GF-D8 (cell line): Measurements from ENCODE around the gene CNTN5.
"Not testable (repeated sequence)": the region's sequence is repeated elsewhere in the genome, so short reads cannot be mapped to it uniquely, and the experiment has no call there.

ENCODE experiments used
- DNase-seq: peaks from one replicate; lab custom pipeline; 2025; lab: John Stamatoyannopoulos, UW

CNTN5 gene

DNA sequence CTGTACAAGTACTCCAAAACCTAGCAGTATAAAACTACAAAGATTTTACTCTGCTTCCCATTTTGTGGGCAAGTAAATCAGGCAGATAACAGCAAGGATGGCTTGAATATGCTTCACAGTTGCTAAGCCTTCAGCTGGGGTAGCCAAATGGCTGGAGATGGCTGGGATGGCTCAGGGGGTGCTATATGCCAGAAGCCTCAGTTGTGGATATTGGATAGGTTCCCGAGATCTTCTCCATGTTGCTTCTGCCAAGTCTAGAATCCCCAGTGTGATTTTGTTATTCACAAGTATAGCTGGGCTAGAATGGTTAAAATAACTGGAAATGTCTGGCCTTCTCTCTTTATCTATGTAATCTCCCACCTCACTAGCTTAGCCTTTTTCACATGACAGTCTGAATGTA, 1194.0 kb downstream of the CNTN5 start:
- no peak for DNase-seq

DNA sequence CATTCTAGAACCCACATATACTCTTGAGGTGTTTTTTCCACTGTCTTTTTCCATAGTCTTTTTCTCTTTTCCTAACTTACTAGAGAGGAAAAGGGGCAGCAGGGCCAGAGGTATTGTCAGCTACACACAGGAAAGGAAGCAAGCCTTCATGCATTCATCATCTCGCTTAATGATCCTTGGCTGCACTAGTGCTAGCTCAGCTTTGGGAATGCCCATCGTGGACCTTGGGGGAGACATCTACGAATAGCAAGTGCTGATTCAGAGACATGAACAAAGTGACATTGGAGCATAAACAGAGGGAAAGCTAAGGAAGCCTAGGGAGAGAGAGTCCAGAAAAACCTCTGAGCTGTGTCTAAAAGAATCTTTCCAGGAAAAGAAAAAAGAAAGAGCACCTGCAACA, 1200.1 kb downstream of the CNTN5 start:
- DNase-seq, result no peak

DNA sequence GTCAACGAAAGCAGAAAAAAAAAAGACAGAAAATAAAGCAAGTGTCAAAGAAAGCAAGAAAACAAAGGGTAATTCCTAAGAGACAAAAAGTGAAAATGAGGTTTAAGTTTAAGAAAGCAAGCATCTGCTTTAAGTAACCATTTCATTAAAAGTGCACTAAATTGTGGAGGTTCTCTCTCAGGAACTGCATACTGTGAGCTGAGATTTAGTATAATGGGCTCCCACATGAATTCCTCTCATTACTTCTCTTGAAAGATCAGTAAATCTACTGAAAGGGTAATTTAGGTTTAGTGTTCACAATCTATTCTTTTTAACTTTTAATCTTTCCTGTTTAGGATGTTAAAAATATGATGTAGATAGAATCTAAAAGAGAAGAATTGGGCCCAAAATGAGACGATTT, 1201.0 kb downstream of the CNTN5 start:
- DNase-seq, result no peak

DNA sequence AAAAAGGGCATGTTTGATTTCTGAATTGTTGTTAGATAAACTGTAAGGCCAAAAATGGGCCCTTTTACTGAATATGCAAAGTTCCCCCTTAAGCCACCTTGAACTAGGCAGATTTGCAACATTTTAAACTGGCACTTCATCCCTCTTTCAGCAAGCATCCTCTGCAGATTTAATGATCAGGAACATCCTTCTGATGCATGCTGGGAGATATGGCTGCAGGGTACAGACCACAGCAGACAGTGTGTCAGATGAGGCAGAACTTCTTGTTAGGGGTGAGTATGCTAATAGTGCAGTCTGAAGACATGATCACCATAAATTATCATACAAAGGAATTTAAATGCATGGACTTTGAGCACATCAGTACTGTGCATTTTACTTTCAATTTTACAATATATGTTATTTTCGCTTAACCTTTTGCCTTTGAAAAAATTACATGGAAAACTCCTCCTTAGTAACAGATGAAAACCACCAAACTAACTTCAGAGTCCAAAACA, 1203.8 kb downstream of the CNTN5 start:
- DNase-seq, result no peak

DNA sequence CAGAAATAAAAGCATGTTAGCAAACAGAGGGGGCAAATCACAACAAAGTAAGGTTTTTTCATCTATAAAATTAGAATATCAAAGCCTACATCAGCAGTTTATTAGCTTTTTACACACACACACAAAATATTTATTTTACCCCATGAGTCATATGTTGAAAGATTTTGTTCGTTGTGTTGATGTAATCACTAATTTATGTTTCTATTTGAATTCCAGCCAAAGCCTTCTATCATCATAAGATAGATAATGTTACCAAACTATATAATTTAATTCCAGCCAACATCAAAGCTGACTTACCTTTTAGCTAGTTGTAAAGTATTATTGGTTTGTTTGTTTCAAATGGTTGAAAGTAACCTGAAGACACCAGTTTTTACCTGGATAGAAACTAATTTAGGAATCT, 1208.3 kb downstream of the CNTN5 start:
- no peak for DNase-seq

DNA sequence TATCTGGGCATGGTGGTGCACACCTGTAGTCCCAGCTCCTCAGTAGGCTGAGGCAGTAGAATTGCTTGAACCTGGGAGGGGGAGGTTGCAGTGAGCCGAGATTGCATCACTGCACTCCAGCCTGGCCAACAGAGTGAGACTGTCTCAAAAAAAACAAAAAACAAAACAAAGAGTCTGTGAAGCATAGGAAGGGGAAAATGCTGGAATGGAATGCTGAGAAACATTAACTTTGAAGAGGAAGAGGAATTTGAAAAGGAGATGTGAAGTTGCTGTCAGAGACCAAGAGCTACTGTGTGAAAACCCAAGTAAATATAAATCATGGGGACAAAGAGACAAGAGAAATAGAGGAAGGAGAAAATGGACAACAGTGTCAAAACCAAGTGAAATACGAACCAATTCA, 1211.3 kb downstream of the CNTN5 start:
- DNase-seq, result no peak

DNA sequence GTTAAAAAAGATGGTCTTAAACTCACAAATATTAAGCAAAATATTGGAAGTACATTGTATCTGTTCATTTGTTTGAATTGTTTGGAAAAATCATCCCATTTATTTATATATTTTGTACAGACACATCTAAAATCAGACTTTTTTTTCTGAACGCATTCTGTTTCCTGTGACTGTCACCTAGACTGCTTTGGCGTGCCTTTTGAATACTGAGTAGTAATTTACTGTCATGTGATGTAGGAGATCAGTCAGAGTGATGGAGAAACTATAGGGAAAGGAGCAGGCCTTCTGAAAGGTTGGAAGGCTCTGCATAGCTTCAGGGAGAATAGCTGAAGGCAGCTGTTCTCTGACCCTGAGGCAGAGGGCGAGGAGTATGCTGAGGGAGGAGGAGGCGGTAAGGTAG, 1214.3 kb downstream of the CNTN5 start:
- DNase-seq, result no peak

DNA sequence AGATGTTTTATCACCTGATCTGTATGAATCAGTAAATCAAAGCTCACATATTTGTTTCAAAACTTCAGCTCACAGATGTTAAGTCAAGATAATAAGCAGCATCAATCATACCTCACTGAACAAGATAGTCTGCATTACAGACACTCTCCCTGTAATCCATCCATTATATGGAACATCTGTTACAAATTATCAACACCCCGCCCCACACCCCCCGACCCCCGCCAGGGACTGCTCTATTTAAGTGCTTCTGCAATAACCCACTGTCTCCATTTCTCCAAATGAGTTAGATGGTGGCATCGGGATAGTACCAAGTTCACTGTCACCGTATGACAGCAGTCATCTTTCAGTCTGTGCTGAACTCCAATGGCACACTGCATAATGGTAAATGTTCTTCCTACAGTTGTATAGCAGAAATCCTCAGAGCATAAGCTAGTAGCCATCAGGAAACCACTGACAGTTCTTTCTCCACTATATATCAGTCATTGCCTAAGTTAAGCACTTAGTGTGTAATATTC, 1219.3 kb downstream of the CNTN5 start:
- DNase-seq, result no peak

DNA sequence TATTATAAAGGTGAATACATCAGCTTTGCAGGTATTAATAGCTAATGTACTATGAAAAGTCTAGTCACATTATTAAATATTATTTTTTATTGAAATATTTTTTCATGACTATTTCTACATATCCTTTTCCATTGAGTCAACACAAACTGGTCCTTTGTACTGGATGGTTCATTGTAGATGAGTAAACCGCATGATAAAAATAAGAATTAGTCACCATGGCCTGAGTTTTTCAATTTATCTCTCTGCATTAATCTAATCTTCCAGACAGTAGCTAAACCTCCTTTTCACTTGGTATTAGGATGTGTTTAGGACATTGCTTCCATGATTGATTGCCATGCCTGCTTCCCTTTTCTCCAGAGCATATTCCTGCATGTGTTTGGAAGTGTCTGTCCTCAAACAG, 1227.0 kb downstream of the CNTN5 start:
- DNase-seq, result no peak

DNA sequence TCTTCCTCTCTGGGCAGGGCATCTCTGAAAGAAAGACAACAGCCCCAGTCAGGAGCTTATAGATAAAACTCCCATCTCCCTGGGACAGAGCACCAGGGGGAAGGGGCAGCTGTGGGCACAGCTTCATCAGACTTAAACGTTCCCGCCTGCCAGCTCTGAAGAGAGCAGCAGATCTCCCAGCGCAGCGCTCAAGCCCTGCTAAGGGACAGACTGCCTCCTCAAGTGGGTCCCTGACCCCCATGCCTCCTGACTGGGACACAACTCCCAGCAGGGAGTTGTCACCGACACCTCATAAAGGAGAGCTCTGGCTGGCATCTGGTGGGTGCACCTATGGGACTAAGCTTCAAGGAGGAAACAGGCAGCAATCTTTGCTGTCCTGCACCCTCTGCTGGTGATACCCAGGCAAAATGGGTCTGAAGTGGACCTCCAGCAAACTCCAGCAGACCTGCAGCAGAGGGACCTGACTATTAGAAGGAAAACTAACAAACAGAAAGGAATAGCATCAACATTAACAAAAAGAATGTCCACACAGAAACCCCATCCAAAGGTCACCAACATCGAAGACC, 1236.6 kb downstream of the CNTN5 start:
- DNase-seq, result not testable (repeated sequence)

DNA sequence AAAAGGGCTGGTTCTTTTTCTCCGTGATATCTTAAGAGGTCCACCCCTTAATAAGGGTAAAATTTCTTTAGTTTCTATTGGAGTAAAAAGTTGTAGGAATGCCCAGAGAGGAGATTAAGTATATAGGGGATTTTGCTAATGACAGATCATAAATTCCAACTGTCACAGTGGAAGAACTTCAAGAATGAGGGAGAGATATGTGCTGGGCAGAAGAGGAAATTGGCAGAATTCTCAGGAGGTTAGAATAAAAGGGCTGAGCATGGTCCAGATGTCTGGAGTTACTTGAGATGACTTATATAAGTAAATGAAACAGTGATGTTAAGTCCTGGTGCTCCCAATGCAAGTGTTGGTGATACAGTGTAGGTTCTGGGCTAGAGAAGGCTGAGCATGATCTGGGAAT, 1248.8 kb downstream of the CNTN5 start:
- no peak for DNase-seq

DNA sequence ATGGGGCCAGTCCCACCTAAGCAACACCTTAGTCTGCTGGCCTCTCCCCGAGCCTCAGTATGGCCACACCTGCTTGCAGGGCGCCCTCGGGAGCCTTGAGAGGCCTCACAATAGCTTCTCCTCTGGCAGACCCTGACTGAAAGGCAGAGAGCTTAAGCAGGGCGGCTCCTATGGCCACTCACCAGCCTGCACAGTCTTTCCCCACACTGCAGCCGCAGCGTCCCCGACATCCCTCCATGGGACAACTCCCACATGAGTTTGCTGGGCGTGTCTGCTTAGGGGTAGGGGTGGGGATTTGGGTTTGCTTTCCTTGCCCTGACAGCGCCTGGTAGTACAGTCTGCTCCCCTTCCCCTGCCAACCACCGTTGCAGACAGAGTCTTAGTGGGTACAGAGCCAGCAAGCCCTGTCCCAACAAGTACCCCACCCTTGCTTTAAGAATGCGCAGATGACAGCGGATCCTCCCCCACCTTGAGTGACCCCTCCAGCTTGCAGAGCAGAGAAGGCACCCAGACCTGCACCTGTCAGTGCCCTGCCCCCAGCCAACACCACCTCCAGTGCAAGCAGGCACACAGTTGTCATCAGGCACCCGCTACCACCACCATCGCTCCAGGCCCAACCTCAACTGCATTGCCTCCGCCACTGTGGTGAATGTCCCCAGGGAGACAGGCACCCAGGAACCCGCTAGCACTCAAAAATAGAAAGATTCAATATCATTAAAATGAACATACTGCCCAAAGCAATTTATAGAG, 1252.5 kb downstream of the CNTN5 start:
- no peak for DNase-seq

DNA sequence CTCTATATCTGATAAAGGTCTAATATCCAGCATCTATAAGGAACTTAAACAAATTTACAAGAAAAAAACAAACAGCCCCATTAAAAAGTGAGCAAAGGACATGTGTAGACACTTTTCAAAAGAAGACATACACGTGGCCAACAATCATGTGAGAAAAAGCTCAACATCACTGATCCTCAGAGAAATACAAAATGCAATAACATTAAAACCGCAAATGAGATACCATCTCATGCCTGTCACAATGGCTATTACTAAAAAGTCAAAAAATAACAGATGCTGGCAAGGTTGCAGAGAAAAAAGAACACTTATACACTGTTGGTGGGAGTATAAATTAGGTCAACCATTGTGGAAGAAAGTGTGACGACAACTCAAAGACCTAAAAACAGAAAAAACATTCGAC, 1253.7 kb downstream of the CNTN5 start:
- not testable (repeated sequence) for DNase-seq

DNA sequence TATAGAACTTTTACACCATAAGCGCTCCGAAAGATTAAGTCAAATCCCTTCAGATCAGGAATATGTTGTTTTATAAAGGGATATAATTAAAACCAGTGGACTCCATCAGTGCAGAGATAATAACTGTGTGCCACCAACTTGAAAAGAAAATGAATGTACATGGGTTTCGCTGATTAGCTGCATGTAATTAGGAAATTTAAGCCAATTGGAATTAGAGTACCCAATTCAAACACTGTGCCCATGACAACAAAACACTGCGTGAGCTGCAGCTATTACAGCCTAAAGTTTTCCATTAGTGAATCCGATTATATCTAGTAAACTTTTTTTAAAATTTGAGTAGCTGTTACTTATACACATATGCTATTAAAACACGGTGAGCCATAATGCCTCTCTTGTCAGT, 1274.0 kb downstream of the CNTN5 start:
- DNase-seq, result no peak

DNA sequence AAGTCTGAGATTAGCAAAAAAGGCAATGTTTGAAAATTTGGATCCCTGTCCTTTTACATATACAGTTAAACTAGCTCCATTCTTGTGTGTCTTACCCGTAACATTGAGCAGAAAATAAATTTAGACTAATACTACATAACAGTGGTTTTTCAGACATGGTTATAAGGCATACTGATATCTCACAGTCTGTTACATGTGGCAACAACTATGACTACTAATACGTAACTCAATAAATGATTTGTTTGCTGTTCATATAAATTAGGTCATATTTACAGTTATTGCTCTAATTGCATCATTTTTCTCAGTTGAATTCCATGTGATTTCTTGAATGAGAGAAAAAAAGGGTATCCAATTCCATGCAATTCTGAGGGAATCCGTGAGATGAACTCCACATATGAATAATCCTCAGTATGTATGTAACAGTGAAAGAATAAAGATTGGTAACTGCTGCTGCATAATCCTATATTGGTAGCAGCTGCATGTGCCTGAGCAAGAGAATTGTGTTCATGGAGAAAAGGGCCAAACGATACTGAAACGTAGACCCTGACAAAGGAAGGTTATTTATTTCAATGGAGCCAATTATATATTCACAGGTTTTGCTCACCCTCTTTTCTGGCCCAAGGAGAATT, 1275.4 kb downstream of the CNTN5 start:
- no peak for DNase-seq

DNA sequence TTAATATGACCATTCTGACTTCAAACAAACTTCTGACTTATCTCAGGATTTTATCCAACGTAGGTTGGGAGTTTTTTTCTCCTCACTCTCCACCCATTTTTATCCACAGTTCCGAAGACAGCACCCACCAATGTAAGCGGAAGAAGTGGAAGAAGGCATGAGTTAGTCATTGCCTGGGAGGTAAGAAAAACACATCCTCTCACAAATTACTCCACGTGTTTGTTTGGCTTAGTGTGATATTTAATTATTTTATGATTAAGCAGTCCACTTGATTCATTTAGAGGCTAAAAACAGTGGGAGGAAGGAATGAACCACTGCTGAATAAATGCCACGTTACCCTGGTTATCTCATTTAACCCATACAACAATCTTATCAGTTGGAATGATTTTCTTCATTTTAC, 1276.8 kb downstream of the CNTN5 start:
- no peak for DNase-seq

DNA sequence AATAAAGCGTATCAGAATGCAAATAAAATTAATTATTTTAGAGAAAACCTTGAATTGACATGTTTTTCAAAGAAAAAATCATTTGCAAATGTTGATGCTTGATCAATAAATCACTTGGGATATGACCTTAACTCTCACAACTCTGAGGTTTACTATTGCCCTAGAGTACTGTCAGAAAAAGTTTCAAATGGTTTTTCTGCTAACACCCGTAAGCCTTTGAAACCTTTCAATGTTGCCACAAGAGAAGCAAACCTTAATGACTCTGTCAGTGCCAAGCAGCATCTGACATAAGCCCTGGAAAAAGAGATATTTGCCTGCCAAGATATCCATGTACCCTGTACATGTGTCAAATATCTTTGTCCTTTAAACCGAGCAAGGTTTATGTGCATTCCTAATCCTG, 1282.1 kb downstream of the CNTN5 start:
- no peak for DNase-seq

DNA sequence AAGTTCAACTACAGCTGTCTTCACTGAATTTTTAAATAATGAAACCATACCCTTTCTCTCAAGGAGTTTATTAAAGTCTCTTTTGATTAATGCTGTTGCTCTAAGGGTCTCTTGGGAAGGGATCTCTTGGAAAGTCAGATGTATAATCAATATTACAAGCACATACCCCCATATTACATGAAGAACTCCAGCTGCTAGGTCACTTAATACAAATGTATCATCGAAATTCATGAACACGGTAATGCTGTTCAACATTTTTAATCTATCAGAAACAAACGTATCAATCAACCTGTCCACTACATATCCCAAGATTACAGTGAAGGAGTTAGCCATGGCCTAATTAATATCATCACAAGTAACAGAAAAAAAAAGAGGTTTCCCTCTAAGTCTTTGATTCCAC, 1283.1 kb downstream of the CNTN5 start:
- no peak for DNase-seq

DNA sequence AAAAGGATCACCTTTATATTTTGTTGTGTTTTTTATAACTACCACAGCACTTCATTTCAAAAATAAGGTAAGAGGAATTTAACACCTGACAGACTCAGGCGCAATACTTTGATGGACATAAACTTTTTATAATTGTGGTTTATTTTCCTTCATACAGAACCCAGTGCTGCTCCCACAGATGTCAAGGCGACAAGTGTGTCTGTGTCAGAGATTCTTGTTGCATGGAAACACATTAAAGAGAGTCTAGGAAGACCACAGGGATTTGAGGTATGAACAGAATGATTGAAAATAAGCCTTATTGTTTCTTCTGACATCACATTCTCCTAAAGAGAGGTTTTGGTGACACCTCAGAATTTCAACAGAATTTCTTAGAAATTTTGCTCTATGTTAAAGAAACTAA, 1287.5 kb downstream of the CNTN5 start:
- DNase-seq, result no peak

DNA sequence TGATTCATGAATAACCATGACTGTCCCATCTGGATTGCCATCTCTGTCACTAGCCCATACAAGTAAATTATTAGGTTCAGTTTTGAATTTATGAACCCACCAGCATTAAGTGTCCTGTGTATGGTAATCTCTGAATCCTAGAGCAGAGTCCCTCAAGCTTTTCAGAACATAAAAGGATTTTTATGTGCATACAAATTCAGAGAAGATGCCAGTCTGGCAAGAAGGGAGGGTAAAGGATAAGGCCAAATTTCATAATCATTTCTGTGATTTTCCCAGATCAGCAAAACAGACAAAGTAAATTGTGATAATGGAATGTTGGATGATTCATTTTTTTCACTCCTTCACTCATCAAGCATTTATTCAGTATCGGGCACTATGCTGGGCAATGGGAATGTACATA, 1295.2 kb downstream of the CNTN5 start:
- no peak for DNase-seq

DNA sequence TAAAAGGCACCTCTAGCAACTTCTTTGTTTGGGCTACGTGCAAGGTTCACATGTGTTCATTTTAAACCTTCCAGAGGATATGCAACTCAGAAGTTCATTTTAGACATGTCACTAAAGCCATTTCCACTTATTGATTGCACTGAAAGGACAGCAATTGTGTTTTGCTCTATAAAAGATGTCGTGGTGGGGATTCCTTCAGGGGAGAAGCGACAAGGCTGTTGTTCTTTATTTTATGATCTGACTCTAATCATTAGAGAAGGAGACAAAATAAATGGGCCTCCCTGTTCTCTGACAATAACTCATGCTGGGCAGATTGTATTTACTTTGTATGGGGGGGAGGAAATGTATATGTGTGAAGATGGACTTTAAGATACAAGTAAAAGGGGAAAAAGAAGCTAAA, 1296.2 kb downstream of the CNTN5 start:
- DNase-seq, result no peak

DNA sequence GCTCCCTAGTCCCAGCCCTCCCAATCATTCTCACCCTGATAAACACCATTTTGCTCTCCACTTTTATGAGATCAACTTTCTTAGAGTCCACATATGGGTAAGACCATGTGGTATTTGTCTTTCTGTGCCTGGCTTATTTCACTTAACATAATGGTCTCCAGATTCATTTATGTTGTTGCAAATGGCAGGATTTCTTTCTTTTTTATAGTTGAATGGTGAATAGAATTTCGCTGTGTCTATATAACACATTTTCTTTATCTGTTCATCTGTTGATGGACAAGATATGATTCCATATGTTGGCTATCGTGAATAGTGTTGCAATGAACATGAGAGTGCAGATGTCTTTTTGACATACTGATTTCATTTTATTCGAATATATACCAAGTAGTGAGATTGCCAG, 1298.9 kb downstream of the CNTN5 start:
- DNase-seq, result no peak

DNA sequence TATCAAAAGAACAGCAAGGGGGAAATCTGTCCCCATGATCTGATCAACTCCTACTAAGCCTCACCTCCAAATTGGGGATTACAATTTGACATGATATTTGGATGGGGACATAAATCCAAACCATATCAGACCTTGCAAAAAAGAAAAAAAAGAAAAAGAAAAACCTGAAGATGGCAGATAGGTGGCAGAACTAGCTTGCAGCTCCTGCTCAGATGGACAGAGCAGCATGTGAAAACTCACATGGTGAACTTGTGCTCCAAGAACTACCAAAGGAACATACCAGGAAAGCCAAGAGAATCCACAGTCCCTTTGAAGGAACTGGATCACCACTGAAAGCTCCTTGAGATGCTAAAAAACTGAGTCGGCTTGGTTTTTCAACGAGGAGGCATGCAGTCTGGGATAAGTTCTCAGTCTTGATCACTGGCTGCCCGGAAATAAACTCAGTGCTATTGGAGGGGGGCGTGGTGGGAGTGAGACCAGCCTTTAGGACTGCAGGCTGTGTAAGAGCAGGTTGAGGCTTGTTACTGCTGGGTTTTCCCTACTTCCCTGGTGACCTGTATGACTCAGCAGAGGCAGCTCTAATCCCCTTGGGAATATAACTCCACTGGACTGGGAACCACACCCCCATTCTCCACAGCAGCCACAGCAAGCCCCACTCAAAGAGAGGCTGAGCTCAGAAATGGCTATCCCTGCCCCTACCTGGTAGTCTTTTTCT, 1308.0 kb downstream of the CNTN5 start:
- DNase-seq, result no peak
